Gastrocnemius medialis (tissue), 4 donors: ENCODE results near the gene ZFYVE1. TPM values are rescaled to one million over a fixed set of nuclear protein-coding genes. Genes with fewer than 3 reads are reported as not detected.
"Not testable (repeated sequence)": the region's sequence is repeated elsewhere in the genome, so short reads cannot be mapped to it uniquely, and the experiment has no call there.

ENCODE experiments used
- ATAC-seq, 2 donors: fragments of 150-250 bp; one replicate each; pipeline ENCODE4 v1.9.1; 2016
- DNase-seq, 2 donors: peaks; one replicate each; pipeline ENCODE4 v3.0.0-alpha.2; 2019
- H3K27ac ChIP-seq, 4 donors: fragments of 200-600 bp; sonication (generic); 1 replicate in 1 of 4; 2 replicates in 3 of 4; pipeline ENCODE4 v1.5.1; 2016 to 2018; ENCODE audit warnings: mild to moderate bottlenecking in 2 of 4, moderate library complexity in 1 of 4
- H3K27me3 ChIP-seq, 3 donors: fragments of 200-600 bp; sonication (generic) in 2 of 3; 1 replicate in 1 of 3; 2 replicates in 2 of 3; pipeline versions ENCODE4 v1.5.1 to v1.6.0; 2016 to 2019; ENCODE audit warnings: mild to moderate bottlenecking in 1 of 3, moderate library complexity in 1 of 3
- H3K36me3 ChIP-seq, 2 donors: fragments of 200-600 bp; sonication (generic) in 1 of 2; one replicate each; pipeline ENCODE4 v1.5.1; 2017 to 2018
- H3K4me1 ChIP-seq, 2 donors: fragments of 200-600 bp; sonication (generic) in 1 of 2; one replicate each; pipeline ENCODE4 v1.5.1; 2016 to 2017; ENCODE audit warnings: mild to moderate bottlenecking in 2 of 2
- H3K4me3 ChIP-seq, 4 donors: fragments of 200-600 bp; sonication (generic) in 3 of 4; 1 replicate in 1 of 4; 2 replicates in 3 of 4; pipeline ENCODE4 v1.5.1; 2016 to 2019; ENCODE audit warnings: mild to moderate bottlenecking in 2 of 4
- H3K9me3 ChIP-seq, 3 donors: fragments of 200-600 bp; sonication (generic) in 2 of 3; 1 replicate in 1 of 3; 2 replicates in 2 of 3; pipeline ENCODE4 v1.5.1; 2016 to 2019
- POLR2A ChIP-seq, 2 donors: fragments of 450-650 bp; IDR thresholded peaks; one replicate each; pipeline ENCODE4 v1.6.1; 2017; ENCODE audit warnings: antibody characterized with exemption in 2 of 2, mild to moderate bottlenecking in 2 of 2, moderate library complexity in 2 of 2
- in situ Hi-C, 4 donors: fragments of 200-750 bp; cut with MboI; loops; one replicate each; pipeline versions ENCODE4 v1.15.0 to v1.8.0; 2017; ENCODE audit warnings: low sequenced_read_pairs in 4 of 4
- intact Hi-C: fragments of 100-400 bp; cut with DNase I; formaldehyde crosslinking; loops from one replicate; pipeline ENCODE4 v1.15.1; 2023; ENCODE audit warnings: low total_unique reads
- total RNA-seq, 4 donors: library from RNA; depleted of rRNA; stranded (reverse); fragments of >200 nt; gene quantifications; one replicate each; pipeline versions ENCODE4 v1.1.0 to v1.2.3, GENCODE V29; 2016
- TF ChIP-seq, protein P1 (sequence below), 5 experiments: fragments of 450-650 bp in 3 of 5; fragments of 200-600 bp in 2 of 5; sonication (generic) in 2 of 5; IDR thresholded peaks in 4 of 5; conservative IDR thresholded peaks in 1 of 5; 1 replicate in 4 of 5; 2 replicates in 1 of 5; pipeline ENCODE4 v1.5.1; 2016 to 2019; ENCODE audit warnings: antibody characterized with exemption in 5 of 5, mild to moderate bottlenecking in 3 of 5, moderate library complexity in 3 of 5

Gene ZFYVE1
- total RNA-seq, 4 donors from 2014 or later: 16.7 to 28.3 (median 19.3) TPM

DNA sequence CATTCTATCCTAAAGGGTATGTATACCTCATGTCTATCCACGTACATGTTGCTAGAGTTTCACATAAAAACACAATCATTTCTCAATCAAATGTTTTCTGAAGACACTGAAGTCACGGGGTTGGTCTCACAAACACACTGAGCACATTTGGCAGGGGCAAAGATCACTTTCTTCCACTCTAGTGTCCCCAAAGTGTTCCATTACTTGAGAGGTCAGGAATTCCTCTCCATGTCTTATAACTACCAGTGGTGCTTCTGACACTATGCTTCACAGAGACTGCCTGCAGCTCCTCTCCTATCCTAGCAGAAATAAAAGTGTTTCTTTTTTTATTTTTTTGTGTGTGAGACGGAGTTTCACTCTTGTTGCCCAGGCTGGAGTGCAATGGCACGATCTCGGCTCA lies 19.1 kb downstream of the ZFYVE1 start:
- DNase-seq: no peak
- H3K27ac ChIP-seq: peak overlapping the region; percentile 42 to 54 (median 48)
- TF ChIP-seq POLR2A (IDR thresholded peaks at IDR 0.05): no peak
- TF ChIP-seq, protein P1, sequence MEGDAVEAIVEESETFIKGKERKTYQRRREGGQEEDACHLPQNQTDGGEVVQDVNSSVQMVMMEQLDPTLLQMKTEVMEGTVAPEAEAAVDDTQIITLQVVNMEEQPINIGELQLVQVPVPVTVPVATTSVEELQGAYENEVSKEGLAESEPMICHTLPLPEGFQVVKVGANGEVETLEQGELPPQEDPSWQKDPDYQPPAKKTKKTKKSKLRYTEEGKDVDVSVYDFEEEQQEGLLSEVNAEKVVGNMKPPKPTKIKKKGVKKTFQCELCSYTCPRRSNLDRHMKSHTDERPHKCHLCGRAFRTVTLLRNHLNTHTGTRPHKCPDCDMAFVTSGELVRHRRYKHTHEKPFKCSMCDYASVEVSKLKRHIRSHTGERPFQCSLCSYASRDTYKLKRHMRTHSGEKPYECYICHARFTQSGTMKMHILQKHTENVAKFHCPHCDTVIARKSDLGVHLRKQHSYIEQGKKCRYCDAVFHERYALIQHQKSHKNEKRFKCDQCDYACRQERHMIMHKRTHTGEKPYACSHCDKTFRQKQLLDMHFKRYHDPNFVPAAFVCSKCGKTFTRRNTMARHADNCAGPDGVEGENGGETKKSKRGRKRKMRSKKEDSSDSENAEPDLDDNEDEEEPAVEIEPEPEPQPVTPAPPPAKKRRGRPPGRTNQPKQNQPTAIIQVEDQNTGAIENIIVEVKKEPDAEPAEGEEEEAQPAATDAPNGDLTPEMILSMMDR (IDR thresholded peaks at IDR 0.05 in 4 of 5, conservative IDR thresholded peaks at IDR 0.05 in 1 of 5): no peak
- in situ Hi-C loops: no loop called here
- peaks cover 0 to 4% of the 10 kb centered on the region in 2 donors for H3K36me3 ChIP-seq
- H3K4me1 ChIP-seq: peaks cover 9 to 27% of the 10 kb centered on the region in 2 donors
- H3K9me3 ChIP-seq: no peaks in the 10 kb centered on the region
- ATAC-seq: peak; percentile 68 to 73
- intact Hi-C loops: no loop called here
- H3K4me3 ChIP-seq: no peak overlapping the region
- no peaks in the 10 kb centered on the region for H3K27me3 ChIP-seq

DNA sequence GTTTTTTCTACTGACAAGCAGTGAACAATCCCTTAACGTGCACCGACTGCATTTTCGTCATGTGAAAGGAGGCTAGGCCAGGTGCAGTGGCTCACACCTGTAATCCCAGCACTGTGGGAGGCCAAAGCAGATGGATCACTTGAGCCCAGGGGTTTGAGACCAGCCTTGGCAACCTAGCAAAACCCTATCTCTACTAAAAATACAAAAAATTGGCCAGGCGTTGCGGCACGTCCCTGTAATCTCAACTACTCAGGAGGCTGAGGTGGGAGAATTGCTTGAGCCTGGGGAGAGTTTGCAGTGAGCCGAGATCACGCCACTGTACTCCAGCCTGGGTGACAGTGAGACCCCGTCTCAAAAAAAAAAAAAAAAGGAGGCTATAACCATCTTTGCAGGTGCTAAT lies 22.3 kb downstream of the ZFYVE1 start:
- H3K36me3 ChIP-seq, intact Hi-C loops, H3K27me3 ChIP-seq, DNase-seq, in situ Hi-C loops, ATAC-seq, H3K9me3 ChIP-seq, H3K27ac ChIP-seq, H3K4me3 ChIP-seq: not testable (repeated sequence)
- peaks cover 9 to 26% of the 10 kb centered on the region in 2 donors for H3K4me1 ChIP-seq

DNA sequence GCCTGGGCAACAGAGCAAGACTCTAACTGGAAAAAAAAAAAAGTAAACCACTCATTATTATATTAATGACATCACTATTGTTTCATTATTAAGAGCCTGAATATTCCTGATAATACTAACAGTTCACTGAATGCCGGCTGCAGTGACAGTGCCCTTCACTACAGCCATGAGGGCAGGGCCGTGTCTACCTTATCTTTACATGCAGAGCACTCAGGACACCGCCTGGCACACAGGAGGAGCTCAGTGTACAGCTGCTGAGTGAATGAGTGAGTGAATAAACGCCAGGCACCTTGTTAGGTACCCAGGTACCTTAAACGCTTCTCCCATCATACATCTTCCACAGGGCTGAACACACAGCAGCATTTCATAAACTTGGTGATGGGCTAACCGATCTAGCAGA lies 23.2 kb downstream of the ZFYVE1 start:
- TF ChIP-seq POLR2A (IDR thresholded peaks at IDR 0.05): no peak
- TF ChIP-seq, protein P1 (IDR thresholded peaks at IDR 0.05 in 4 of 5, conservative IDR thresholded peaks at IDR 0.05 in 1 of 5): no peak
- intact Hi-C loops (no loop called here), in situ Hi-C loops (no loop called here)
- Histone ChIP-seq H3K9me3 (no peaks in the 10 kb centered on the region), H3K27ac (no peak overlapping the region), H3K4me1 (peaks cover 9 to 18% of the 10 kb centered on the region in 2 donors), H3K4me3 (no peak overlapping the region), H3K36me3 (peaks cover 0 to 4% of the 10 kb centered on the region in 2 donors), H3K27me3 (no peaks in the 10 kb centered on the region)
- no peak for DNase-seq
- ATAC-seq: no peak

DNA sequence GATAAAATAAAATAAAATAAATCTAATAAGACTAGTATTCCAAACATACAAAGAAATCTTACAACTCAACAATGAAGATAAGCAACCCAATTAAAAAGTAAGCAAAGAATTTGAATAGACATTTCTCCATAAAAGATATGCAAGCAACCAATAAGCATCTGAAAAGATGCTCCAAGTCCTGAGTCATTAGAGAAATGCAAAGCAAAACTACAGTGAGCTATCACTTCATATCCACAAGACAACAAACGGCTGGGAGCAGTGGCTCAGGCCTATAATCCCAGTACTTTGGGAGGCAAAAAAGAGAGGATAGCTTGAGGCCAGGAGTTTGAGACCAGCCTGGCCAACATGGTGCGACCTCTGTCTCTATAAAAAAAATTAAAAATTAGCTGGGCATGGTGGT lies 26.8 kb downstream of the ZFYVE1 start:
- Histone ChIP-seq H3K4me1 (peaks cover 0 to 3% of the 10 kb centered on the region in 2 donors), H3K9me3 (no peaks in the 10 kb centered on the region), H3K27me3 (no peaks in the 10 kb centered on the region), H3K27ac (no peak overlapping the region), H3K36me3 (peaks cover 0 to 30% of the 10 kb centered on the region in 2 donors), H3K4me3 (no peak overlapping the region)
- intact Hi-C loops: no loop called here
- TF ChIP-seq, protein P1 (IDR thresholded peaks at IDR 0.05 in 4 of 5, conservative IDR thresholded peaks at IDR 0.05 in 1 of 5): no peak
- no peak for TF ChIP-seq POLR2A (IDR thresholded peaks at IDR 0.05)
- in situ Hi-C loops: no loop called here
- DNase-seq (no peak), ATAC-seq (no peak)

DNA sequence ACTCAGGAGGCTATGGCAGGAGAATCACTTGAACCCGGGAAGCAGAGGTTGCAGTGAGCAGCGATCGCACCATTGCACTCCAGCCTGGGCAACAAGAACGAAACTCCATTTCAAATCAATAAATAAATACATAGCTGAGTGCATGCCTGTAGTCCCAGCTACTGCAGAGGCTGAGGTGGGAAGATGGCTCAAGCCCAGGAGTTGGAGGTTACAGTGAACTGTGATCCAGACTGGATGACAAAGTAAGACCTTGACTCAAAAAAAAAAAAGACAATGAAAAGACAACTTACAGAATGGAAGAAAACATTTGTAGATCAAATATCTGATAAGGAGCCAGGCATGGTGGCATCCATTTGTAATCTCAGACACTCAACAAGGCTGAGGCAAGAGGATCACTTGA lies 27.6 kb downstream of the ZFYVE1 start:
- Histone ChIP-seq H3K27ac (no peak overlapping the region), H3K36me3 (peaks cover 0 to 38% of the 10 kb centered on the region in 2 donors), H3K9me3 (no peaks in the 10 kb centered on the region), H3K4me1 (peaks cover 0 to 3% of the 10 kb centered on the region in 2 donors), H3K27me3 (no peaks in the 10 kb centered on the region), H3K4me3 (no peak overlapping the region)
- TF ChIP-seq, protein P1 (IDR thresholded peaks at IDR 0.05 in 4 of 5, conservative IDR thresholded peaks at IDR 0.05 in 1 of 5): no peak
- TF ChIP-seq POLR2A (IDR thresholded peaks at IDR 0.05): no peak
- ATAC-seq: no peak
- in situ Hi-C loops: no loop called here
- DNase-seq: no peak
- intact Hi-C loops: no loop called here
